Left kidney (tissue), 2 donors: Measurements from ENCODE around the gene CBR3. TPM values are rescaled to one million over a fixed set of nuclear protein-coding genes. Genes with fewer than 3 reads are reported as not detected.
"Not testable (repeated sequence)": the region's sequence is repeated elsewhere in the genome, so short reads cannot be mapped to it uniquely, and the experiment has no call there.

Experiments
- DNase-seq: peaks from one replicate; pipeline ENCODE4 v3.0.0-alpha.2; 2013
- polyA plus RNA-seq: library from polyadenylated mRNA; unstranded; fragments of 120-200 nt; gene quantifications from one replicate; pipeline ENCODE4 v1.2.1, GENCODE V29; 2013; ENCODE audit not compliant: insufficient read length

Gene CBR3
- polyA plus RNA-seq, 1 donor = 0.91 TPM

DNA sequence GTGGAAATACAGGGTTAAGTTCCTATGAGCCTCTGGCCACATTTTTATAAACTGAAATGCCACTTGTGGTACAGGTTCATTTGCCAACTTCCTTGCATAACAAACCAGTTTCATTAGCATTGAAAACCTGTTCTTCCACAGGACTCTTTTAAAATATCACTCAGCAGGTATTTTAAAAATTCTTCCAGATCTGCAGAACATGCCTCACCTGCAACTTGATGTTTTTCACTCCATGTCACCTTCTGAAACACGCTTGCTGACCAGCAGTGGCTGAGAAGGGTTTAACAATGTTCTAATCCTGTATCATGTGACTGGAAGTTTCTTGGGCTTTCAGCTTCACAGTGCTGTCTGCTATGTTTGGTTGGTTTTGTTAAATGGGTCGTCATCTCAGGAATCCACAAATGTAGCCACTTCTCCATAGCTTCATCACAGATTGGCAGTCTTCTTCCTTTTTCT, 17.6 kb upstream of the CBR3 start:
- no peak for DNase-seq

DNA sequence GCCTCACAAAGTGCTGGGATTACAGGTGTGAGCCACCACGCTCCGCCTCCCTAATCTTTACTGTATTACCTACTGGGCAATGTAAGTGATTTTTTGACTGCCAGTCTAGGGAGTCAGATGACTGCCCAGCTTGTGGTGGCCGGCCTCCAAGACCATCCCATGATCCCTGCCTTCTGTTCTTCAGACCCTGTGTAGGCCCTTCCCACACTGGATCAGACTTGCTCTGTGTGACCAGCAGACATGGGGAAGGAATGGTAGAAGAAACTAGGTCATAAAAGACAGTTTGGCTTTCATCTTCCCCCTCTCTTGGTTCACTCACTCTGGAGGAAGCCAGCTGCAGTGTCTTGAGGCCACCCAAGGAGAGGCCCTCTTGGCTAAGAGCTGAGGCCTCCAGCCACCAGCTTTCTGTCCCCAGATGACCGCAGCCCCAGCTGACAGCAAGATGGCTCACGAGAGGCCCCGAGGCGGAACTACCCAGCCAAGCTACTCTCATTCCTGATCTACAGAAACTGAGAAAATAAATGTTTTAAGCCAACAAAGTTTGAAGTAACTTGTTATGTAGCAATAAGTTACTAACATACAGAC, 14.5 kb upstream of the CBR3 start:
- no peak for DNase-seq

DNA sequence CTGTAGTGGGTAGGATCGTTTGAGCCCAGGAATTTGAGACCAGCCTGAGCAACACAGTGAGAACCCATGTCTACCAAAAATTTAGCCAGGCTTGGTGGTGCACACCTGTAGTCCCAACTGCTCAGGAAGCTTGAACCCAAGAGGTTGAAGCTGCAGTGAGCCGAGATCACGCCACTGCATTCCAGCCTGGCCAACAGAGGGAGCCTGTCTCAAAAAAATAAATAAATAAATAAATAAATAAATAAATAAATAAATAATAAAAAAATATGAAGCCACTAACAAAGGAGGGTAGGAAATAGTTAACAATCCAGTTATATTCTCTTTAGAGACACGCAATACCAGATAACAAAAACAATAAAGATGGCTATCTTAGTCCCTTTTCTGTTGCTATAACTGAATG, 11.9 kb upstream of the CBR3 start:
- DNase-seq = no peak

DNA sequence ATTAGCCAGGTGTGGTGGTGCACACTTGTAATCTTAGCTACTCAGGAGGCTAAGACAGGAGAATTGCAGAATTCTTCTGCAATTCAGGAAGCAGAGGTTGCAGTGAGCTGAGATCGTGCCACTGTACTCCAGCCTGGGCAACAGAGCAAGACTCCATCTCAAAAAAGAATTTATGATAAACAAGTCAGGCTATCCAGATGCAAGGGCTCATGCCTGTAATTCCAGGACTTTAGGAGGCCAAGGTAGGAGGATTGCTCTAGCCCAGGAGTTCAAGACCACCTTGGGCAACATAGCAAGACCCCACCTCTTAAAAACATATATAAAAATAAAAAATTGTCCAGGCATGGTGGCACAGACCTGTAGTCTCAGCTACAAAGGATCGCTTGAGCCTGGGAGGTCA, 10.5 kb upstream of the CBR3 start:
- DNase-seq = no peak

DNA sequence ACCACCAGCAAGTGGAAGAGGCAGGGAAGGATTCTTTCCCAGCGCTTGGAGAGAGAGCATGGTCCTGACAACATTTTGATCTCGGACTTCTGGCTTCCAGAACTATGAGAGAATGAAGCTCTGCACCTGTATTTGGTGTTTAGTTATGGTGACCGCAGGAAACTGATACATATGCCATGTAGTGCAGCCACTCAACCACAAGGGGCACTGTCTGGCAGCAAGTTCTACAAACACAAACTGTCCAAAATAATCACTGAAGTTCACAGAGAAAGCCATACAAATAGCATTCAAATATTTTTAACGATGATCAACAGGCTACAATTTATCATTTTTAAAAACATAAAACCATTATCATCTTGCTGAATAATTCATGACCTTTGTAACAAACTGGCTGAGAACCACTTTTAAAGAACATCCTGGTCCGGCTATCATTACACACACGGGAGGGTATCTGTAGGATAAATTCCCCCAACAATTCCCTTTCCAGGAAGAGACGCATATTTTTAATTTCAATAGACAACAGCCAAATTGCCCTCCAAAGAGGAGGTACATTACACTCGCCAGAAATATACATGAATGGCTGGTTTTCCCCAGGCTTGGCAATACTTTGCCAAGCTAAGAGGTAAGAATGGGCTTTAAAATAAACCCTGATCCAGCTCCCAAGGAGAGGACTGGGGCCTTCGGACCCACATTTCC, 9.2 kb upstream of the CBR3 start:
- DNase-seq = no peak

DNA sequence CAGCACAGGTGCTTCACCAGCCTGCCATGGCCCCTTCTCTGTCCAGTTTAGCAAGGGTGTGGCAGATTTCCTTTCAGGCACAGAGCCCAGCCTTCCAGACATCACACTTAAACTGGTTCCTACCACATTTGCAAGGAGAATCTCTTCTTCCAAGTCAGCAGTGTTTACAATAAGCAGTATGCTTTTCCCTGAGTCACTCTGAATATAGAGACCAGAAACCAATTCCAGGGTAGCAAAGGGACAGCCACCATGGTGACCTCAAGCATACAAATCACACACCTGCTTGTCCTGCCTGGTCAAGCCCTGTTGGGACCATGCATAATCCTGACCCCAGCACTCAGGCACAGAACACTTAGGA, 8.7 kb upstream of the CBR3 start:
- DNase-seq = no peak

DNA sequence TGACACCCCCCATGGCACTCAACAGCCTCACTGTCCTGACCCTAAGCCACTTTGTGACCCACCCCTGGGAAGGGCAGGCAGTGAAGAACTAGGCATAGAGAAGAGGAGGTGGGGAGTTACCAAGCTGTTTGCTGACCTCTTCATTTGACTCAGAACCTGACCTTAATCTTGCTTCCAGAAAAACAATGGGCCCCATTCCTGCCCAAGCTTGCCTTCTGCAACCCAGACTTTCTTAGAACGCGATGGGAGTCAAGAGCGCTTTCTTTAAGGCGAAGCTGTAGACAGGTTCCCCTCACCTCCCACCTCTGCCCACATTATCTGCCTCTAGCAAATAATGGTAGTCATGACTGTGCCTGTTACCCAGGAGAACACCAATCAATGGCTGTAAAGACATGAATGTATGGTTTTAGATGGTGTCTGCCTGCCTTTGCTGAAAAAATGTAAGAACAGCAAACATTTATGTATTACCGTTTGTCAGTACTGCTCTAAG, 8.2 kb upstream of the CBR3 start:
- no peak for DNase-seq

DNA sequence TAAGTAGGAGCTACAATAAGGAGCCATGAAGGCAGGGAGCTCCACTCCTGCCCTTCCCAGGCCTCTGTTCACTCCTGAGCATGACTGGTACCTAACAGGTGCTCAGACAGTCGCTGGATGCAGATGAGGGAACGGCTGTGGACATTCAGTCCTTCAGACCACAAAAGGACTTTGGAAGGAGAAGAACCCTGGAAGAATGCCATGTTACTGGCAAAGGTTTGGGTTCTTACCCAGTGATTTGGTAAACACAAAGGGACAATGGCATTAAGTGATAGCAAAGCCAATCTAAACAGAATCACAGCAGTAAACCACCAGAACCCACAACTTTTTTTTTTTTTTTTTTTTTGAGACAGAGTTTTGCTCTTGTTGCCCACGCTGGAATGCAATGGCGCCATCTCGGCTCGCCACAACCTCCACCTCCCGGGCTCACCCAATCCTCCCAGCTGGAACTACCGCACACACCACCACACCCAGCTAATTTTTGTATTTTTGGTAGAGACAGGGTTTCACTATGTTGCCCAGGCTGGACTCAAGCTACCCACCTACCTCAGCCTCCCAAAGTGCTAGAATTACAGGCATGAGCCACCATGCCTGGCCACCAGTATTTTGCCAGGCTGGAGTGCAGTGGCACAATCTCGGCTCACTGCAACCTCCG, 7.5 kb upstream of the CBR3 start:
- no peak for DNase-seq

DNA sequence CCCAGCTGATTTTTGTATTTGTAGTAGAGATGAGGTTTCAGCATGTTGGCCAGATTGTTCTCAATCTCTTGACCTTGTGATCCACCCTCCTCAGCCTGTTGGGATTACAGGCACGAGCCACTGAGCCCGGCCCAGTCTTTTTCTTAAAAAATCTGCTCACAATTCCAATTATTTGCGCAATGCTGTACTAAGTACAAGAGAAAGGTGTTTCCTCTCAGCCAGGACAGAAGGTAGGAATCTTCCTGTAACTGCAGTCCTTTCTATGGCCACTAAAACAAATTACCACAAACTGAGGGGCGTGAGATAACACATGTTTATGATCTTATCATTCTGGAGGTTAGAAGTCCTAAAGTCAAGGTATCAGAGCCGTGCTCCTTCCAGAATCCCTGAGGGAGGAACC, 6.9 kb upstream of the CBR3 start:
- no peak for DNase-seq

DNA sequence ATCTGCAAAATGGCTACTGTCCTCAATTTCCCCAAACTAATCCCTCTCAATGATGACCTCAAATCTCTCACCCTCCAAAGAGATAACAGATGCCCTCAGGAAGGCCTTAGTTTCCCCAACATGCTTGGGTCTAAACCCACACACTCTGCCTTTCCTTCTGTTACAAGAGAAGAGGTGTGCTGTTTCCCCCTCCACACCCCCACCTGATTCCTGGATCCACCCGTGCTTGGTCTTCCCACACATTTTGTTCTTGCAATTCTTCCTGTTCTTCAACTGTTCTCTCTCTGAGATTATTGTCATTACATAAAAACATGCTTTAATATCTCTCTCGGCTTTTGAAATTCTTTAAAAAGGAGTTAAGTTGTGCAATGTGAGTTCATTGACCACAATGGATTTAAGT, 5.7 kb upstream of the CBR3 start:
- DNase-seq = no peak

DNA sequence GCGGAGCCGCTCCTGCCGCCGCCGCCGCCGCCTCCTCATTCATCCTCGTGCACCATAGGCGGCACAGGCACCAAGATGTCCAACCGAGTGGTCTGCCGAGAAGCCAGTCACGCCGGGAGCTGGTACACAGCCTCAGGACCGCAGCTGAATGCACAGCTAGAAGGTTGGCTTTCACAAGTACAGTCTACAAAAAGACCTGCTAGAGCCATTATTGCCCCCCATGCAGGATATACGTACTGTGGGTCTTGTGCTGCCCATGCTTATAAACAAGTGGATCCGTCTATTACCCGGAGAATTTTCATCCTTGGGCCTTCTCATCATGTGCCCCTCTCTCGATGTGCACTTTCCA, 4.5 kb upstream of the CBR3 start:
- DNase-seq = not testable (repeated sequence)

DNA sequence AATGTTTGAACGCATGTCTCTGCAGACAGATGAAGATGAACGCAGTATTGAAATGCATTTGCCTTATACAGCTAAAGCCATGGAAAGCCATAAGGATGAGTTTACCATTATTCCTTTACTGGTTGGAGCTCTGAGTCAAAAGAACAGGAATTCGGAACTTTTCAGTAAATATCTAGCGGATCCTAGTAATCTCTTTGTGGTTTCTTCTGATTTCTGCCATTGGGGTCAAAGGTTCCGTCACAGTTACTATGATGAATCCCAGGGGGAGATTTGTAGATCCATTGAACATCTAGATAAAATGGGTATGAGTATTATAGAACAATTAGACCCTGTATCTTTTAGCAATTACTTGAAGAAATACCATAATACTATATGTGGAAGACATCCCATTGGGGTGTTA, 4.0 kb upstream of the CBR3 start:
- DNase-seq = not testable (repeated sequence)

DNA sequence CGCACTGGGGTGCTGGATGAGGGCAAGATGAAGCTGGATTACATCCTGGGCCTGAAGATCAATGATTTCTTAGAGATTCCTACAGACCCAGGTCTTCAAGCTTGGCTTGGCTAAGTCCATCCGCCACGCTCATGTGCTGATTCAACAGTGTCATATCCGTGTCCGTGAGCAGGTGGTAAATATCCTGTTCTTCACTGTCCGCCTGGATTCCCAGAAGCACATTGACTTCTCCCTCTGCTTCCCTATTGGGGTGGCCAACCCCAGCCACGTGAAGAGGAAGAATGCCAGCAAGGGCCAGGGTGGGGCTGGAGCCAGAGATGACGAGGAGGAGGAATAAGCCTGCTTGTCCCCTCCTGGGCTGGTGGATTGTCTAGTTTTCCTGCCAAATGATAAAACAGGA, 2.2 kb upstream of the CBR3 start:
- no peak for DNase-seq

DNA sequence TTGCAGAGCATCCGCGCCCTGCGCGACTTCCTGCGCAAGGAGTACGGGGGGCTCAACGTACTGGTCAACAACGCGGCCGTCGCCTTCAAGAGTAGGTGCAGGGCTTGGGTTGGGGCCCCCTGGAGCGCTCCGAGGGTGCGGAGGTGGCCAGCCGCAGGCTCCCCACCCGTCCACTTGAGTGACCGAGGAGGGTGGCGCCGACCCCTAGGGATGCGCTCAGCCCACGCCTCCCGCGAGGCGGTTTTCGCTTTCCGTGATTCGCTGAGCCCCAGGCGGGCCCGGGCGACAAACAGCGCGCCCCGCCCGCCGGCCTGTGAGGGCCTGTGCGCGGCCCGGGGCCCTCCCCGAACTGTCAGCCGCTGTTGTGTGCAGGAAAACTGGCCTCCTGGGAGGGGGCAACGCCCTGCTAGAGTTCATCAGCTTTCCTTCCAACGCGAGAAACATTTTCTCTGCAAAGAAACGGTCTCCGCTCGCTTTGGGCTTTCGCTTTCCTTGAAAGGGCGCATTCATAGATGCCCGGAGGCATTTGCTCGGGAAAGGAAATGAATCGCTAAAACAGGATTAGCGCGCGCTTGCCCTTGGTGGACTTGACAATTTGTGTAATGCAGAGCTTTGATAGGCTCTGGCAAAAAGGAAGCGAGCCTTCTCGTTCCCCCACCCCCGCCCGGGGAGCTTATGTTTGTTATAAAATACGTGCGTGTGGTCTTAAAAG, 668 bp downstream of the CBR3 start:
- DNase-seq = no peak

DNA sequence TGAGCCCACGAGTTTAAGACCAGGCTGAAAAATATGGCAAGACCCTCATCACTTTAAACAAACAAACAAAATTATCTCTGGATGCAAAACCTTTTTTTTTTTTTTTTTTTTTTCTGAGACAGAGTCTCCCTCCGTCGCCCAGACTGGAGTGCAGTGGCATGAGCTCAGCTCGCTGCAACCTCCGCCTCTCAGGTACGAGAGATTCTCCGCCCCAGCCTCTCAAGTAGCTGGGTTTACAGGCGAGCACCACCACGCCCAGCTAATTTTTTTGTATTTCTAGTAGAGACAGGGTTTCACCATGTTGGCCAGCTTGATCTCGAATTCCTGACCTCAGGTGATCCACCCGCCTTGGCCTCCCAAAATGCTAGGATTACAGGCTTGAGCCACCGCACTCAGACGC, 4.9 kb downstream of the CBR3 start:
- not testable (repeated sequence) for DNase-seq

DNA sequence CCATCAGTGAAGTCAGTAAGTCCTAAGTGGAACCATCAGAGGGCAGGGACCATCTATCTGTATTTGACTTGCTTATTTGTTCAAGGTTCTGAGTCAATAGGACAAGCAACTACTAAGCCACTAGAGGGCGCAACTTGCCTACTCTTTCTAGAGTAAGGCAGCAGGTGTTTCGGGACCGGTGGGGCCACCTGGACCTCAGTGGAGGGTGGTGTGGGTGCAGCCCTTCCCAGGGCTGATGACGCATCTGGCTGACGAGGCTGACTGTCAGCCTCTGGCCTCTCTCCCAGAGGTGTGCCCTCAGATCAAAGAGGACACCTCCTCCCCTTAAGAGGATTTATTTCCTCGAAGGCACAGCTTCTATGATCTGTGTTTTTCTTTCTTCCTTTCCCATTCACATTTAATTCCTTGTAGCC, 6.6 kb downstream of the CBR3 start:
- DNase-seq = peak; percentile 84

DNA sequence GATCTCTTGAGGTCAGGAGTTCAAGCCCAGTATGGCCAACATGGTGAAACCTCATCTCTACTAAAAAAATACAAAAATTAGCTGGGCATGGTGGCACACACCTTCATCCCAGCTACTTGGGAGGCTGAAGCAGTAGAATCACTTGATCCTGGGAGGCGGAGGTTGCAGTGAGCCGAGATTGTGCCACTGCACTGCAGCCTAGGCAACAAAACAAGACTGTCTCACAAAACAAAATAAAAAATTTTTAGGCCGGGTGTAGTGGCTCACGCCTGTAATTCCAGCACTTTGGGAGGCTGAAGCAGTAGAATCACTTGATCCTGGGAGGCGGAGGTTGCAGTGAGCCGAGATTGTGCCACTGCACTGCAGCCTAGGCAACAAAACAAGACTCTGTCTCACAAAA, 9.4 kb downstream of the CBR3 start:
- not testable (repeated sequence) for DNase-seq

DNA sequence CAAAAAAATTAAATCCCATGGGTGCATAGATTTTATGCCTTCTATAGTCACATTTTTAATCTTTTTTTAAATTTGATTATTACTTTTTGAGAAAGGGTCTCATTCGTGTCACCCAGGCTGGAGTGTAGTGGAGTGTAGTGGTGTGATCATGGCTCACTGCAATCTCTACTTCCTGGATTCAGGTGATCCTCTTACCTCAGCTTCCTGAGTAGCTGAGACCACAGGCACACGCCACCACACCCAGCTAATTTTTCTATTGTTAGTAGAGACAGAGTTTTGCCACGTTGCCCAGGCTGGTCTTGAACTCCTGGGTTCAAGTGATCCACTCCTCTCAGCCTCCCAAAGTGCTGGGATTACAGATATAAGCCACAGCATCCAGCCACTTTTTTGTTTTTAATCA, 10.4 kb downstream of the CBR3 start:
- DNase-seq = no peak

DNA sequence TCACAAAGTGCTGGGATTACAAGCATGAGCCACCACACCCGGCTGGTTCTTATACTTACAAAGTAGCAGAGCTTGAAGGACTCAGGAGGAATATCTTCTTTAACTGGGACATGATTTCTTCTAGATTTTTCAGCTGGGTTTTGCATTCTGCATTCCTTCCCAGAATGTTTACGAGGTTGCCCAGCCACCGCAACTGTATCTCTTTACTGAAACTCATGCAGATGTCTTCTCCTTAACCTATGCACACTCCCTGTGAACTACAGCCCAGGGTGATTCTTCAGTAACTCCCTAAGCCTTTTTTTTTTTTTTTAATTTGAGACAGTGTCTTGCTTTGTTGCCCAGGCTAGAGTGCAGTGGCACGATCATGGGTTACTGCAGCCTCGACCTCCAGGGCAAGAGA, 13.0 kb downstream of the CBR3 start:
- no peak for DNase-seq

DNA sequence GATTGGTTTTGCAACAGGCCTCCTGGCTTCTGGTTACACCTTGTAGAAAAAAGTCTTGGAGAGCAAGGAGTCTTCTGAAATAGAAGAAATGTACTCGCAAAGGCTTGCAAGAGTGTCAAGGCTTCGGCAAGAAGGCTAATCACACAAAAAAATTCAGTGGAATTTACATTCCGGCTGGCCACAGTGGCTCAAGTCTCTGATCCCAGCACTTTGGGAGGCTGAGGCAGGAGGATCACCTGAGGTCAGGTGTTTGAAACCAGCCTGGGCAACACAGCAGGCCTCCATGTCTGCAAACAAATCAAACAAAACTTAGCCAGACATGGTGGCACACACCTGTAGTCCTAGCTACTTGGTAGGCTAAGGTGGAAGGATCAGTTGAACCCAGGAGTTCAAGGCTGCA, 14.0 kb downstream of the CBR3 start:
- DNase-seq = no peak

DNA sequence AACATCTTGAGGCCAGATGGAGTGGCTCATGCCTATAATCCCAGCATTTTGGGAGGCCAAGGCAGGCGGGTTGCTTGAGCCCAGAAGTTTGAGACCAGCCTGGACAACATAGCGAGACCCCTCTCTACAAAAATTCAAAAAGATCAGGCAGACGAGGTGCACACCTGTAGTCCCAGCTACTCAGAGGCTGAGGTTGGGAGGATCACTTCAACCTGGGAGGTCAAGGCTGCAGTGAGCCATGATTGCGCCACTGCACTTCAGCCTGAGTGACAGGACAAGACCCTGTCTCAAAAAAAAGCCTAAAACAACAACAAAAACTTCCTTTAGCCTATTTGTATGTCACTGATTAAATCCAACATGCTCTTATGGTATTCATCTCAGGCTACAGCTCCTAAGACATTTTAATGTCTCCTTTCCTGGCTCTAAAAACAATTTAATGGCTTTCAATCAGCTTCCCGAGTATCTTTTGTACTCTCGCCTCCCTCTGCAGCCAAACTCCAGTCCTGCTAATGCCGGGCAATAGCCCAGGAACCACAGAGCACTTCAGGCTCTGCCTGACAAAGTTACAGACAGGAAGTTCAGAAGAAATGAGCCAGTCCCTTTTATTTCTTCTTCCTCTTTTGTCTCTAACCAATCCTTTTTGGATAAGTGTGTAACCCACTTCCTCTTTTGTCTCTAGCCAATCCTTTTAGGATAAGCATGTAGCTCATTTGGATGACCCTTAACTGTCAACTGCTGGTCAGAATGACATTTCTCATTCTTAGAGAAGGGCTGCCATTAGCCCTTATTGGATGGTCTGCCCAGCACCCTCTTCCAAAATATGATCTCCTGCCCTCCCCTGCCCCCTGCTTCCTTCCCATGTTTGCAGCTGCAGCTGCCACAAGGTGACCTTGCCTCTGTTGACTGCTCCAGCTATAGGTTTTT, 15.2 kb downstream of the CBR3 start:
- DNase-seq = peak; percentile 53
